HuH-7 (cell line): ENCODE results near the gene SLC35F3.

Experiments used
- DNase-seq: peaks from one replicate; pipeline ENCODE4 v3.0.0; 2011; ENCODE audit warnings: low spot score

The SLC35F3 gene

DNA sequence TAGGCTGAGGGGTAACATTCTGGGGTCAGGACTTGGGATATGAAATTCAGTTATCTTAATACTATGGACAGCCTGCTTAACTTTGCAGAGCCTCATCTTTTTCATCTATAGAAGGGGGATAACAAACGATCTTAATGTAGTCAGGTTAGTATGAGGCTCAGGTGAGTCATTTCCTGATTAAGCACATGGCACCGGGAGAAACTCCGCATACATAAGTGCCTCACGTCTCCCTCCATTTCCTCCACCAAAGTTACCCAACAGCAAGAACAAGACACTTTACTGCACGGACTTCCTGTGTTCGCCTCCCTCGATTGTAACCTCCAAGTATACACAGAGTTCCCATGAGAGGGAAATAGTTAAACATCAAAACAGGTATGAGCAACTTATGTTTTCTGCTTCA is 356.1 kb downstream of the SLC35F3 start:
- no peak for DNase-seq

DNA sequence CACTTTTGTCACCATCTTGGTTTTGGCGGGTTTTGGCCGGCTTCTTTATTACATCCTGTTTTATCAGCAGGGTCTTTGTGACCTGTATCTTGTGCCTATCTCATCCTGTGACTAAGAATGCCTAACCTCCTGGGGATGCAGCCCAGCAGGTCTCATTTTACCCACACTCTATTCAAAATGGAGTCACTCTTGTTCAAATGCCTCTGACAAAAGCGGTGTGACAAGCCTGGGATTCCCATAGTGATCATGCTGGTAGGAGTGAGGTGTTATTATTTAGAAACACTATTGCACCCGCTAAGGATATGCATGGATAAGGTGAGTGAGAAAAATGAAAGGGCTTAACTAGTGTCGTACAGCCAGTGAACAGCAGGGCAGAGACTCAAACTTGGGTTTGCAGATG is 357.1 kb downstream of the SLC35F3 start:
- no peak for DNase-seq

DNA sequence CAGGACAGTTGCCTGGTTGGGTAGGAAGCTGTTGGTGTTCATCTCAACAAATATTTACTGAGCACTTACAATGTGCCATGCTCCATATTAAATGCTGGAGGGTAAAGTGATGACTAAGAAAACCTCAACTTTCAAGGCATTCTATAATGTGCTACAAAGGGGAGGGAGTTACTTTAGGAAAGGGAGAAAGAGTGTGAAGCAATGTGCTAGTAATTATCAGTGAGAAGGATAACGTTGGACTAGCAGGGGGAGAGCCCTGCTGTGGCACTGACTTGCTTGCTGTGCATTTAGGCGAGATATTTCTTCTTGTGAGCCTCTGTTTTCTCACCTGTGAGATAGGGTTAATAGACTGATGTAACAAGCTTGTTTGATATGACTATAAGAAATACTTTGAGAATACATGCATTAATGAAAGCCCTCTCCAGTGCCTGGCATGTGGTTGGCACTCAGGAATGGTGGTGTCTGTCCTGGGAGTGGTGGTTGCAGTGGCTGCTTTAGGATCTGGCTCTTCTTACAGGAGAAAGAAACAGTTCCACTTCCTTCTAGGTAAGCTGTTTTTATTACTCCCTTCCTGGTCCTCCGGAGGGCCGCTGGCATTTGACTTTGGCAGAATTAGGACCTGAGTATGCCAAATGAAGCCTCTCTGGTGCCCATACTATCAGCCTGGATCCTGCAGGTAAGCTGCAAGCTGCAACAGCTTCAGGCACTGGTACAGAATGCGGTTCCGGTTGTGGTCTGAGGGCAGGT is 357.7 kb downstream of the SLC35F3 start:
- DNase-seq = no peak

DNA sequence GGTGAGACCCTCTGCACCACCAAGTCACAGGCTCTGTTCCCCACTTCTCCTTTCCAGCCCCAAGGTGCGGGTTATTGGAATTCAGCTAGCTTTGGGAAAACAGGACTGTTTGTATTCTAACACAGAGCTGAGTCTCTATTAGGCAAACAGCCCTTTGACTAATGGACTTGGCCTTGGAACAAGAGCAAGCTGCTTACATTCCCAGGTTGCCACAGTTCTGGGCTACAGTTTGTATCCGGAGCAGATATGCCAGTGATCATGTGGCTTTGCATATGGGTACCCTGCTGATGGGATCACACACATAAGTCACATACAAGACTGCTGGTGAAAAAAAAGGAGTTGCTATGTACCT is 358.3 kb downstream of the SLC35F3 start:
- DNase-seq = peak; percentile 22

DNA sequence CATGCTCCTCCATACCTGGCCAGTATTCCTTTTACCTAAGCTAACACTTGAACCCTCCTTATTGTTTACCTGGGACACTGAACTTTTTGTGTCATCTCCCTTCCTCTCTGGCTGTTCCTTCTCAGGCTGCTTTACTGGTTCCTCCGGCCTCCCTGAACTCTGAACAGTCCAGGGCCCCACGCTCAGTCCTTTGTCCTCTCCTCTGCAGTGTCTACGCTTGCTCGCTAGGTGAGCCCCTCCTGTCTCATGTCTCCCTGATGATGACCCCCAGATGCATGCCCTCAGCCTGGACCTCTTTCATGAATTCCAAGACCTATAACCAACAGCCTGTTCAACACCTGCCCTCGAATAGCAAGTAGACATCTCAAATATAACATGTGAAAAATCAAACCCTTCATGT is 360.4 kb downstream of the SLC35F3 start:
- DNase-seq = no peak

DNA sequence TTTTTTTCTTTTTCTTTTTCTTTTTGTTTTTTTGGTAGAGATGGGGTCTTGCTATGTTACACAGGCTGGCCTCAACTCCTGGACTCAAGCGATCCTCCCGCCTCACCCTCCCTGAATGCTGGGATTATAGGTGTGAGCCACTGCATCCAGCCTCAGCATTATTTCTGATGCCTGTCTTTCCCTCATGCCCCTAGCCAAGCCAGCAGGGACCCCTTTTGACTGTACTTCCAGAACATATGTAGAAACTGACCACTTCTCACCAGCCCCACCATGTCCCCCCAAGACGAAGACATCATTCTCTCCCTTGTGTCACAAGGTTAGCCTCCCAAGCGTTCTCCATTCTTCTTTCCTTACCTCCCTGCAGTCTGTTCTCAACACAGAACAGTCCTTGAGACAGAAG is 360.8 kb downstream of the SLC35F3 start:
- no peak for DNase-seq

DNA sequence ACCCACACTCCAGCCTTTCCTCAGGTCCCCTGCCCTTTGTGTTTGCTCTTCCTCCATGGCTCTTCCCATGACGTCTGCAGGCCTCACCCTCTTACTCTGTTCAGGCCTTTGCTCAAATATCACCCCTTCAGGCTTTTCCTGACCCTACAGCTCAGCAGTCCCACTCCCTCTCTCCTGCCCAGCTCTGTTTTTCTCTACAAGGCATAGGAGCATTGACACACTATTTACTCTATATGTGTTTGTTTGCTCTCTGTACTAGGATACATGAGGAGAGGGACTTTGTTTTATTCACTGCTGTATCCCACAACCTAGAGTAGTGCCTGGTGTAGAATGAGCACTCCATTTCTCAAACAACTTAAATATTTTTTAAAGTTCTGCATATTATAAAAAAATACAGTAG is 361.4 kb downstream of the SLC35F3 start:
- no peak for DNase-seq

DNA sequence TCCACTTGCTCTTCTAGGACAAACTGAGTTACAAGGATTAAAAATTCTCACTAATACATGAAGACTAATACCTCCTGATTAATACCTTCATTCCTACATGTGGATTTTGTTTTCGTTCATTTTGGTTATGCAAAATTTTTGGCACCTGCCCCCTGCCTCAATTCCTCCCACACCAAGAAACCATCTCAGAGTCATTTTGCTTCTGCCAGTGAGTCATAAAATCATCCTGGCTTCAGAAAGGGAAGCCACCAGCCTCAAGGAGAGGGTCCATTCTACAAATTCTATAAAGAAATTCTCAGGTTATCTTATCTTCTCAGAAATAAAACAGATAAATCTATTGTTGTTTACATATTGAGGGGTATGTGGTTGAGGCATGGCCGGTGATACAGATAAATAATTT is 365.6 kb downstream of the SLC35F3 start:
- DNase-seq = no peak

DNA sequence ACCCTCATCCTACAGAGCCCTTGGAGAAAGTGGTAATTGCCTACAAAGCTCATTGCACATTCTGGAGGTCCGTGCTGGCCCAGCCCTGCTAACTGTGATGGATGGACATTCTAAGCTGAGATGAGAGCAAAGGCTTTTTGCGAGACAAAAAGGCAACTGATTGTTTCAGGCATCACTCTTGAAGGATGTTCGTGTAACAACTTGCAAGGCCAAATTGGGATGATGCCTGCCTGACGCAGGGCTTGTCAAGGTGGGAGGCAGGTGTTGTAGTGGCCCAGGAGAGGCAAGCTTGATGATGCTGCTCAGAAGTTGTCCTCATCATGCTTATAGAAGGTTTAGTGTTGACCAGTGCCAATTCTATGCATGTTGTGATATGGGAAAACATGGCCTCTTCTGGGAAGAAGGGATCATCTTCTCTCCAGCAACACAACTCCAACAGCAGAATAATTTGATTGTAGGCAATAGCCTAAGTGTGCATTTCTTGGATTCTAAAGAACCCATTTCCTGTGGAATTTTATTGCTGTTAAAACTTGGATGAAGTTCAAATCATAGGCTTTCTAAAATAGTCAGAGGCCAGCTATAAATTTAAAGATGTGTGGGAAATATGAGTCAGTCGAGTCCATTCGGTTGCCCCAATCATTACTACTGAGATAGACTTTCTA is 366.2 kb downstream of the SLC35F3 start:
- no peak for DNase-seq

DNA sequence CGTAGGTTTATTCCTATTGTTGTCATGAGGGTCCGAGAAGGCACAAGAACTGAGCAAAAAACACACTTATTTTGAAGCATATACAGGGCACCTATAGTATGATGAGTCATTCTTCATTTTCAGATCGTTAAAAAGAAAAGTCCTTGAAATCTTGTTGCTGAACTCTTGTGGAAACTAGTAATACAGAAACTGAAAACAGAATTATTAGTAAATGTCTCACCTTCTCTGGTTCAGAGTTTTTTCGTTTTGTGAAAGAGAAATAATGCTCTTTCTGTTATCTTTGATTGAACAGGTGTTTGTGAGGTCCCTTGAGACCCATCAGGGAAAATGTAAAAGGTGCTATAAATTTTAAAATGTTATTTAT is 366.7 kb downstream of the SLC35F3 start:
- no peak for DNase-seq

DNA sequence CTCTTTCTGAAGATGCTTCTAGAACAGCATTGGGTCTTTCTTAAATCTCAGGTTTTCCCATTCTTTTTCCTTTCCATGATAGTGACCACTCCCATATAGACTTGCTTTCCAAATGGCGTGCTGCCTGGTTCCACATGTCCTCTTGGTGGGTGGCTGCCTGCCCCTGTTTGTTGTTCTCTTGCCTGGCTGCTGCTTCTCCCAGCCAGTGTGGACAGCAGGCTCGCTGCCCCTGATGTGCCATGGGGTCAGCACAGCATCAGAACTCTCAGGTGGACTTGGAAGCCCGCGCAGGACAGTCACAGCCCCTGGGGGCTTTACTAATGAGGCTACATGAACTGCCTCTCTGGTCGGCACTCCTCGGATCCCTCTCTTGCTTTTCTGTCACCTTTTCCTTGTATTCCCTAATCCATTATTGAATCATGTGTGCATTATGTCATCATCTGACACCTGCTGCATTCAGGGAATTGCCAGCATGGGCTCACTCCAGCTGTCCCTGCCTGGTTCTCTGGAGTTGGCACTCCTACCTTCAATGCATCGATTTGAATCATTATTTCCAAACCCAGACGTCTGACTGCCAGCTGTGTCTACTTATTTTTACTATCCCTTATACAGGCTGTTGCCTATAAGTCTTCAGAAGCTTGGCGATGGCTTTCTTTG is 368.3 kb downstream of the SLC35F3 start:
- DNase-seq = no peak

DNA sequence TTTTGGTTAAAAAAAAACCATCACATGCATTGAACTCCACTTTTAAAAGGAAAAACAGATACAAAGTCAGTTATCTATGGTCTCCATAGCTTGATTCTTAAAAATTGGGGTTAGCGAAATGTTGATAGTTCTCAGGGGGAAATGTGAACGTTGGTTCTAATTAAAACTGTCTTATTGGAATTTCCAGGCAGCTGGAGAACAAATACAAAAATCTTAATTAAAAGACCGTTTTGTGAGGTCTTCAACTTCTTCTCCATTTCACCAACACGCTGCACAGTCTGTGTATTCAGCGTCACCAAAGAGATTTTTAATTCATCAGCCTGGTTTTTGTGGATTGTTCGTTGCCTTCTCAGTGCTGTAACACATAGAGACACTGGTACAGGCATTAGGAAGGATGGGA is 369.5 kb downstream of the SLC35F3 start:
- DNase-seq = no peak

DNA sequence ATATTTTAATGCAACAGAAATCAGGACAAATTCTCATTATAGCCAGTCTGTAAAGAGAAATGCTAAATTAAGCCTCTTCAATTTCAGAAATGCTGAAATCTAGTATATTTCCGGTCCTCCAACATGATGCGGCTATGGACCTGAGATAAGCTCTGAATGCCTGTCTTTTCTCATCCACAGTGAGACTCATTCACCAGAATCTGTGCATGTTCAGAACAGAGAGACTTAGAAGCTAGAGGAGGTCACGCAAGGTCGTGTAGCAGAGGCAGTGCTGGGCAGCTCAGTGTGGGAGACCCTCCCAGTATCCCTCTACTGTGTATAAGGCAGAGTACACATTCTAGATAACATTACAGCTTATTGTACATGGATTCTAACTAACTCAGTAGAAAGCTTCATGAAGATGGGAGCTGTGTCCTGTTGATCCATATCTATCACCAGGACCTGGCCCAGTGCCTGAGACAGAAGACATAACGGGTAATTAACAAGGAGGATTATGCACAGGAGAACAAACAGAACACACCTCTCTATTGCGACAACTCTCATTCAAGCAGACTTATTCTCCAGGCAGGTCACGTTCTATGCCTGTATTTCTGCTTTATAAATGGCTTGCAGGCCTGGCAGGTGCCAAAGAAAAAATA is 371.8 kb downstream of the SLC35F3 start:
- DNase-seq = no peak

DNA sequence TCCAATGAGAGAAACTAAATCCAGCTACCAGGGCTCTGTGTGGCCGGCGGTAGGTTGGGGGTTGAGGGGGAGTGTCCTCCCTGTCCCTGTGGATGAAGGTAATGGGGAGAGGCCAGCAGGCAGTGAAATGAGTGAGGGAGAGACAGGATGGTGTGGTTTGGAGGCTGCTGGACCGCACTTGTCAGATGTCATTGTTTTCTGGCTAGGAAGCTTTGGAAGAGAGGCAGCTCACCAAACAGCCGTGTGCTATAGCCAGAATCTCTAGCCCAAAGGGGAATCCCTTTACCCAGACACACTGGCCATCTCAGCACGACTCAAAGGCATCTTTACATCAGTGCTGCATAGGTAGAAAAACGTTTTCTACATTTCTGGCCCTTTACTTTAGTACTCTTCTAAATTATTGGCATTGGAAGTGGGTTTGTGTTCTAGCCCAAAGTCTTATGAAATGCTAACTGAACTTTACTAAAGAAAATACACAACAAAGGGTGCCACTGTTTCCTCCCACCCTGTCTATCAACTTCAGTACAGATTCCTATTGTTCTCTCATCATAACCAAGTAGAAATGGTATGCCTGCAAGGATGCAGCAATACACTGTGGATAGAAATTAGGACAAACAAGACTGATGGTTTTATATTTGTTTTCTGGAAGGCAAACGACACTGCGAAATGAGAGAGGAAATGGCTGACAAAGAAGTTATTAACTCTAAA is 372.8 kb downstream of the SLC35F3 start:
- no peak for DNase-seq

DNA sequence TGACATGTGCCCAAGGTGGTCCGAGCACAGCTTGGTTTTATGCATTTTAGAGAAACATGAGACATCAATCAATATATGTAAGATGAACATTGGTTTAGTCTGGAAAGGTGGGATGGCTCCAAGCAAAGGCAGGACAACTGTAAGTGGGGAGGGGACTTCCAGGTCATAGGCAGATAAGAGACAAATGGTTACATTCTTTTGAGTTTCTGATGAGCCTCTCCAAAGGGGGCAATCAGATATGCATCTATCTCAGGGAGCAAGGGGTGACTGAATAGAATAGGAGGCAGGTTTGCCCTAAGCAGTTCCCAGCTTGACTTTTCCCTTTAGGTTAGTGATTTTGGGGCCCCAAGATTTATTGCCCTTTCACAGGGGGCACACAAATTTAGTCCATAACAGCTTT is 374.5 kb downstream of the SLC35F3 start:
- no peak for DNase-seq

DNA sequence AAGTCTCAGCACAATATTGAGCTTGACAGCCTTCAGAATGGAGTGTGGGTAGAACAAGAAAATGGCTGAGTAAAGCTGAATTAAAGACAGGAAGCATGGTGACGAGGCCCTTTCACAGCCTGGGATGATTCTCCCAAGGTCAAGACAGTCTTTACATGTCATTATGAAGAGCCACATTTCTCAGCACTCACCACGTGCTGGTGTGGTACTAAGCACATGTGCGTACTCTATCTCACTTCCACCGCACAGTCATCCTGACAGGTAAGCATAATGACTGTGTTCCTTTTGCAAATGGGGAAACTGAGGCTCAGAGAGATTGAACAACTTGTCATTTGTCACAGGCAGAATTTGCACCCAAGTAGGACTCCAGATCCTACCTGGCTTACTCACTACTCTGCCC is 376.0 kb downstream of the SLC35F3 start:
- no peak for DNase-seq

DNA sequence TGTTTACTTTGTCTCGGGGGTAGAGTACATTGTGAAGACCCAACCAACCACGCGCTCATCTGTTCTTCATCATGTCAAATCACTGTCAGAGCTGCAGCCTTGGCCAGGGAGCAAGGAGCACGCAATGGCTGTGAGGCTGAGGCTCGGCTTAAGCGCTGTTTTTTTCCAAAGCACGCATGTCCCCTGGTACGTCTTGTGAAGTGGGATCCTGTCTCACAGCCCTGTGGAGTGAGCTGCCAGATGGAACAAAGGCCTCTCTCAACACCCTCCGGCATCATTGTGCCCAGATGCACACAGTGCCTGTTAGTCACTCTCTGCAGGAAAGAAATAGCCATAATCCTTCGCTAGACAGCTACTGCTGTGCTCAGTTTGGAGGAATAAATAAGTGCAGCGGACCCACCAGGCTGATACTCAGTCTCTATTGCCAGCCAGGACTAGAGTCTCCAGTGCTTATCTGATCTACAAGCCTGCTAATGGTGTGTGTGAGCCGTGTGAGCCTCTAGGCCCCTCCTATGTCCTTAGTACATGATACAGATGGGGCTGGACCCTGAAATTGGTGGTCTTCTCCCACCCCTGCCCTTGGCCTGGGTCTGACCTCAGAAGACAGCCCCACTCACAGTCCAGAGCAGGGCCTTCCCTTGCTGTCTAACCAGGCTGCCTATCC is 377.5 kb downstream of the SLC35F3 start:
- no peak for DNase-seq

DNA sequence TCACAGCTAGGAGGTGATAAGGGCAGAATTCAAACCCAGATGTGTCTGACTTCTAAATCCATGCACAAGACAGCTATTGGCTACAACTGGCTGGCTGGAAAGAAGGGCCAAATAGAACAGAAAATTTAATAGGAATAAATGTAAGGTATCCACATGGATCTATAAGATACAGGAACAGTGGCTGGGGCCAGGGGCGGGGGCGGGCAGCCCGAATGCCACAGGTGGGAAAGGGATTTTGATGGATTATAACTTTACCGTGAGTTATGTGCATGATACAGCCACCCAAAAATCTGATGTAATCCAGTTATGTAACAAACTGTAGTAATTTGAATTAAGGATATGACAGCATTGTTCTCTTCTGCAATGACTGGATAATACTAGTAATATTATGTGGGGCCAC is 381.7 kb downstream of the SLC35F3 start:
- DNase-seq = no peak

DNA sequence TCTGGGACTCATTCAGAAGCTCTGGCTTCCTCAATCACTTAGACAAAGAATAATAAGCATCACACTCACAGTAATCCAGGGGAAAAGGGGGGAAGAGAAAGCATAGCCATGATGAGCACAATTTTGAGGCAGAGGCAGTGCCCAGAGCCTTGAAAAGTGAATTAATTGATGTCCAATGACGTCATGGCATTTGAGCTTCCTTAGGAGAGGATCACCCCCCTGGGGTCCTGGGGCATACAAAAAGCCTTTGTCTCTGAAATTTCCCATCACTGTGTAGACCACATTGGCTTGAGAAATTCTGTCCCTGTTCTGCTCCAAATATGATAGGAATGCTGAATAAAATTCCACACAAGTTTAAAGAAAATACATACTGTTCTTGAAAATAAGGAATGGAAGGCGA is 384.5 kb downstream of the SLC35F3 start:
- no peak for DNase-seq

DNA sequence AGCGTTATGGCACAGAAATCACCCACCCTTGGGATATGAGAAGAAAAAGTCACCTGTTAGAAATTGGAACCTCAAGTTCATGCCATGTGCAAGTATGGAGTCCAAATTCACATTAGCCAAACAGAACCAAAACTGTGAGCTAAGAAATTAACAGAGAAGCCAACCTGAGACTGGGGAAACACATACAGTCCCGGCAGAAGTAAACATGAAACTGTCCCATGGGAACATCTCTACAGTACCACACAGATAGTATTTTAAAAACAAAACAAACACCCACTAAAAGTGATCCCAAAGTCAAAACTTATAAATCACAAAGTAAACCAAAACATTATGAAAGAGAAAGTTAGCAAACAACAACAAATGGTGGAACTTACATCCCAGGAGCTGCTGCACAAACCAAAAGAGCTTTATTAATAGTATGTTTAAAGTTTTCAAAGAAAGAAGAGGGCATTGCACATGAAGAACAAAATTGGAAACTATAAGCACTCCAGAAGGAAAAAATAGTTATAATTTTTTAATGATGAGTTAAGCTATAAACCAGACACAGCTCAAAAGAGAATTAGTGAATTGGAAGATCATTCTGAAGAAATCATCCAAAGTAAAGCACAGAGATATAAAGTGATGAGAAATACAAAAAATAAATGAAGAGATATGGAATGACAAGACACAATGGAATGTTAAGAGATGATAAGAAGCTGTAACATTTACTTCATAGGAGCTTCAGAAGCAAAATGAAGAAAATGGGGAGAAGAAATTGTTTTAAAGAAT is 385.2 kb downstream of the SLC35F3 start:
- no peak for DNase-seq

DNA sequence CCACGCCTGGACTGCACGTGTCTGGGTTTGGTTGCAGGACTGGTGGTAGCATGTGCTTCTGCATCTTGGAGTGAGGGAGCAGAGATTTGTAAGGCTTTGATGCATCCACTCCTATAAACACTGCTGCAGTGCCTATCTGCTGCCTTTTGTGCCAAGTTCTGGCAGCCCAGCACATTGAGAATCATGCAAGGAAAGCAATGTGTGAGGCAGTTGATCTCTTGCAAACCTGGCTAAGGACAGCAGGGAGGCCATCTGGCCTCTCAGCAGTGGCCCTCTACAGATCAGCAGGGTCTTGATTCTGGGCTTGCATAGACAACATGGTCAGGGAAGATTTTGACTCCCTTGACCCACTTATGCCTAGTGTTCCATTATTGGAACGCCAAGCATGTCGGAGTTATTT is 387.5 kb downstream of the SLC35F3 start:
- DNase-seq = no peak
